ENCODE measurements around the gene PIGO. TPM values are rescaled to one million over a fixed set of nuclear protein-coding genes. Genes with fewer than 3 reads are reported as not detected.
A peak's percentile ranks its signal among the peaks of the same experiment; 100 is the strongest.

PIGO gene
- polyA plus RNA-seq, 4 donors: 10.8 to 29.9 (median 18.6) TPM

GRCh38 chr9:35071814-35072460, 24.5 kb downstream of the PIGO start:
- peak; percentile 81 to 94 for DNase-seq
- Histone ChIP-seq H3K27me3 (ENCODE audit: control insufficient read depth in 3 of 3, insufficient read depth in 3 of 3, low read length in 3 of 3) (no peaks in the 10 kb centered on the region), H3K9me3 (ENCODE audit: control insufficient read depth in 2 of 2, insufficient read depth in 1 of 2, low read depth in 1 of 2, low read length in 1 of 2) (no peaks in the 10 kb centered on the region), H3K4me1 (ENCODE audit: control insufficient read depth in 3 of 3, insufficient read depth in 2 of 3, low read depth in 1 of 3, low read length in 2 of 3) (peaks cover 7% of the 10 kb centered on the region in 3 donors), H3K4me3 (ENCODE audit: low read depth in 1 of 3, low read length in 3 of 3) (peak overlapping the region; percentile 84 to 94 (median 93)), H3K27ac (ENCODE audit: low read depth in 1 of 3, low read length in 2 of 3) (peak overlapping the region; percentile 96 to 100 (median 100)), H3K36me3 (ENCODE audit: control insufficient read depth in 3 of 3, insufficient read depth in 2 of 3, low read depth in 1 of 3, low read length in 3 of 3) (peaks cover 0 to 46% (median 10%) of the 10 kb centered on the region in 3 donors)
- WGBS, 3 donors: 0% methylated on average over 46 to 79 of the region's 79 CpGs
- FAIRE-seq: no peak

- peak overlapping the region; percentile 96 to 100 (median 100) for H3K27ac ChIP-seq (ENCODE audit: low read depth in 1 of 3, low read length in 2 of 3)
- peak; percentile 21 to 31 for DNase-seq
- H3K9me3 ChIP-seq (ENCODE audit: control insufficient read depth in 2 of 2, insufficient read depth in 1 of 2, low read depth in 1 of 2, low read length in 1 of 2): no peaks in the 10 kb centered on the region
- peaks cover 7% of the 10 kb centered on the region in 3 donors for H3K4me1 ChIP-seq (ENCODE audit: control insufficient read depth in 3 of 3, insufficient read depth in 2 of 3, low read depth in 1 of 3, low read length in 2 of 3)
- H3K4me3 ChIP-seq (ENCODE audit: low read depth in 1 of 3, low read length in 3 of 3): peak overlapping the region; percentile 84 to 94 (median 93)
- H3K27me3 ChIP-seq (ENCODE audit: control insufficient read depth in 3 of 3, insufficient read depth in 3 of 3, low read length in 3 of 3): no peaks in the 10 kb centered on the region
- H3K36me3 ChIP-seq (ENCODE audit: control insufficient read depth in 3 of 3, insufficient read depth in 2 of 3, low read depth in 1 of 3, low read length in 3 of 3): peaks cover under 1 to 45% (median 14%) of the 10 kb centered on the region in 3 donors
- FAIRE-seq: no peak
- 0 to 1% (median 0%) methylated on average over 20 of the region's 20 CpGs for WGBS, 3 donors
Measured at GRCh38 chr9:35070823-35071813, 25.3 kb downstream of the PIGO start.

DNA sequence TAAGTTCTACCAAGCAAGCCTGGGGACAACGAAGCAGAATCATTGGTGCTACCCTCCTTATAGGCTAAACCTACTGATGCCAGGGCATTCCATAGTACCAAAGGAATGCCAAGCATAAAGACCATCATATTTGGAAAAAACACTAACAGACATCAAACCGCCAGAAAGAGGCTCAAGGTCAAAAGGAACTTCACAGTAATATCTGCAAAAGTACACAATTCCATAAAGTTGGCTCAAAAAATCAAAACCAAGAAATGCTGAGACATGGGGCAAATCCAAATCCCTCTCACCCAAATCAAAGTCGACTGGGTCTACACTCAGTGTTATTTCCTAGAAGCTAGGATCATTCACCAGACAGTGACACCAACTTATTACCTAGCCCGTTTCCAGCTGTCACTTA, 27.4 kb downstream of the PIGO start:
- 47 to 61% (median 55%) methylated on average over 4 of the region's 4 CpGs for WGBS, 3 donors
- DNase-seq (no peak), FAIRE-seq (no peak)
- Histone ChIP-seq H3K27me3 (ENCODE audit: control insufficient read depth in 3 of 3, insufficient read depth in 3 of 3, low read length in 3 of 3) (no peaks in the 10 kb centered on the region), H3K4me1 (ENCODE audit: control insufficient read depth in 3 of 3, insufficient read depth in 2 of 3, low read depth in 1 of 3, low read length in 2 of 3) (peaks cover 7% of the 10 kb centered on the region in 3 donors), H3K27ac (ENCODE audit: low read depth in 1 of 3, low read length in 2 of 3) (no peak overlapping the region), H3K9me3 (ENCODE audit: control insufficient read depth in 2 of 2, insufficient read depth in 1 of 2, low read depth in 1 of 2, low read length in 1 of 2) (no peaks in the 10 kb centered on the region), H3K4me3 (ENCODE audit: low read depth in 1 of 3, low read length in 3 of 3) (no peak overlapping the region), H3K36me3 (ENCODE audit: control insufficient read depth in 3 of 3, insufficient read depth in 2 of 3, low read depth in 1 of 3, low read length in 3 of 3) (peaks cover 10 to 44% (median 26%) of the 10 kb centered on the region in 3 donors)

DNA sequence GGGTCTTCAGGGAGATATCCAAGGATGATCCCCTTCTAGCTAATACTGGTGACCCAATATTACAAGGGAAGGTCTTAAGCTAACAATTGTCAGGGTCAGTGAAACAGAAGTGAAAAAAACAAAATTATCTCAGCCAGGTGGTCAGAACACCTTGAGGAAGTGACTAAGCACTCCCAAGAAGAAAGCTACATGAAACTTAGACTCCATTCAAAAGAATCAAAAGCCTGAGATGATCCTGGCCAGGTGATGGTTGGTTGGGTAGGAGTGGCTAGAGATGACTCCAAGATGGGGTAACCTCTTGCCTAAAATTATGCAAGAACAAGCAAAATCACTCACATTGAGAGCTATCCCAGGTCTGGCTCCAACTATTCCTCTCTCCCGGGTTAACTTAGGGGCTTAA, 29.3 kb downstream of the PIGO start:
- WGBS, 3 donors: 85 to 95% (median 89%) methylated on average over 1 of the region's 1 CpG
- H3K4me3 ChIP-seq (ENCODE audit: low read depth in 1 of 3, low read length in 3 of 3): no peak overlapping the region
- H3K36me3 ChIP-seq (ENCODE audit: control insufficient read depth in 3 of 3, insufficient read depth in 2 of 3, low read depth in 1 of 3, low read length in 3 of 3): peaks cover 28 to 53% (median 41%) of the 10 kb centered on the region in 3 donors
- H3K4me1 ChIP-seq (ENCODE audit: control insufficient read depth in 3 of 3, insufficient read depth in 2 of 3, low read depth in 1 of 3, low read length in 2 of 3): peaks cover 7% of the 10 kb centered on the region in 3 donors
- no peak for DNase-seq
- H3K9me3 ChIP-seq (ENCODE audit: control insufficient read depth in 2 of 2, insufficient read depth in 1 of 2, low read depth in 1 of 2, low read length in 1 of 2): no peaks in the 10 kb centered on the region
- H3K27ac ChIP-seq (ENCODE audit: low read depth in 1 of 3, low read length in 2 of 3): no peak overlapping the region
- FAIRE-seq: no peak
- no peaks in the 10 kb centered on the region for H3K27me3 ChIP-seq (ENCODE audit: control insufficient read depth in 3 of 3, insufficient read depth in 3 of 3, low read length in 3 of 3)

- 85 to 93% (median 92%) methylated on average over 11 of the region's 11 CpGs for WGBS, 3 donors
- no peak for DNase-seq
- Histone ChIP-seq H3K4me1 (ENCODE audit: control insufficient read depth in 3 of 3, insufficient read depth in 2 of 3, low read depth in 1 of 3, low read length in 2 of 3) (no peaks in the 10 kb centered on the region), H3K27me3 (ENCODE audit: control insufficient read depth in 3 of 3, insufficient read depth in 3 of 3, low read length in 3 of 3) (no peaks in the 10 kb centered on the region), H3K27ac (ENCODE audit: low read depth in 1 of 3, low read length in 2 of 3) (no peak overlapping the region), H3K9me3 (ENCODE audit: control insufficient read depth in 2 of 2, insufficient read depth in 1 of 2, low read depth in 1 of 2, low read length in 1 of 2) (no peaks in the 10 kb centered on the region), H3K4me3 (ENCODE audit: low read depth in 1 of 3, low read length in 3 of 3) (no peak overlapping the region), H3K36me3 (ENCODE audit: control insufficient read depth in 3 of 3, insufficient read depth in 2 of 3, low read depth in 1 of 3, low read length in 3 of 3) (peaks cover 40 to 80% (median 78%) of the 10 kb centered on the region in 3 donors)
- no peak for FAIRE-seq
Measured at GRCh38 chr9:35060548-35061207, 35.7 kb downstream of the PIGO start.

DNA sequence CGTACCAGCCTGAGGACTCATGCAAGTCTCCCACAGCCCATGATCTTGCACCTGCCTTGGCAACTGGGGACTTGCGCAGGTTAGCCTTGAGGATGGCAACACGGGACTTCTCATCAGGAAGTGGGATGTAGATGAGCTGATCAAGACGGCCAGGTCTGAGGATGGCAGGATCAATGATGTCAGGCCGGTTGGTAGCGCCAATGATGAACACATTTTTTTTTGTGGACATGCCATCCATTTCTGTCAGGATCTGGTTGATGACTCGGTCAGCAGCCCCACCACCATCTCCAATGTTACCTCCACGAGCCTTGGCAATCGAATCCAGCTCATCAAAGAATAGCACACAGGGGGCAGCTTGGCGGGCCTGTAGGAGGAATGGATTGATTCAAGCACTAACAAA, 37.0 kb downstream of the PIGO start:
- Histone ChIP-seq H3K4me1 (ENCODE audit: control insufficient read depth in 3 of 3, insufficient read depth in 2 of 3, low read depth in 1 of 3, low read length in 2 of 3) (no peaks in the 10 kb centered on the region), H3K27ac (ENCODE audit: low read depth in 1 of 3, low read length in 2 of 3) (no peak overlapping the region), H3K27me3 (ENCODE audit: control insufficient read depth in 3 of 3, insufficient read depth in 3 of 3, low read length in 3 of 3) (no peaks in the 10 kb centered on the region), H3K9me3 (ENCODE audit: control insufficient read depth in 2 of 2, insufficient read depth in 1 of 2, low read depth in 1 of 2, low read length in 1 of 2) (no peaks in the 10 kb centered on the region), H3K36me3 (ENCODE audit: control insufficient read depth in 3 of 3, insufficient read depth in 2 of 3, low read depth in 1 of 3, low read length in 3 of 3) (peaks cover 34 to 72% (median 71%) of the 10 kb centered on the region in 3 donors), H3K4me3 (ENCODE audit: low read depth in 1 of 3, low read length in 3 of 3) (no peak overlapping the region)
- FAIRE-seq (no peak), DNase-seq (no peak)
- 92 to 95% (median 94%) methylated on average over 10 of the region's 10 CpGs for WGBS, 3 donors

DNA sequence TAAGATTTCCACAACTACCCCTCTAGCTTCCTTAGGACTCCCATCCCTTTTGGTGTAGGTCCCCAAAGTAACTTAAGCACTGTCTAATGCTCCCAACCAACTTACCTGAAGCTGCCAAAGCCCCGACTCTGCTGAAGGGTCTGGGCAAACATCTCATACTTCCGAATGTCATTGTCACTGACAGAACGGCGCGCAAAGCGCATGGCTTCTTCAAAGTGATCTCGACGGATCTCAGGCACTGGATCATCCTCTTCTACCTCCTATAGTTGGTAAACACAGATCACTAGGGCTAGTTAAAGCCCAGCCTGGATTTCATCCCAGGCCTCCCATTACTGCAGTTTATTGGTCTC, 39.1 kb downstream of the PIGO start:
- H3K27me3 ChIP-seq (ENCODE audit: control insufficient read depth in 3 of 3, insufficient read depth in 3 of 3, low read length in 3 of 3): no peaks in the 10 kb centered on the region
- FAIRE-seq (no peak), DNase-seq (no peak)
- no peak overlapping the region for H3K4me3 ChIP-seq (ENCODE audit: low read depth in 1 of 3, low read length in 3 of 3)
- H3K36me3 ChIP-seq (ENCODE audit: control insufficient read depth in 3 of 3, insufficient read depth in 2 of 3, low read depth in 1 of 3, low read length in 3 of 3): peaks cover 20 to 61% (median 57%) of the 10 kb centered on the region in 3 donors
- no peaks in the 10 kb centered on the region for H3K4me1 ChIP-seq (ENCODE audit: control insufficient read depth in 3 of 3, insufficient read depth in 2 of 3, low read depth in 1 of 3, low read length in 2 of 3)
- no peak overlapping the region for H3K27ac ChIP-seq (ENCODE audit: low read depth in 1 of 3, low read length in 2 of 3)
- WGBS, 3 donors: 96 to 99% (median 97%) methylated on average over 8 of the region's 8 CpGs
- H3K9me3 ChIP-seq (ENCODE audit: control insufficient read depth in 2 of 2, insufficient read depth in 1 of 2, low read depth in 1 of 2, low read length in 1 of 2): no peaks in the 10 kb centered on the region

DNA sequence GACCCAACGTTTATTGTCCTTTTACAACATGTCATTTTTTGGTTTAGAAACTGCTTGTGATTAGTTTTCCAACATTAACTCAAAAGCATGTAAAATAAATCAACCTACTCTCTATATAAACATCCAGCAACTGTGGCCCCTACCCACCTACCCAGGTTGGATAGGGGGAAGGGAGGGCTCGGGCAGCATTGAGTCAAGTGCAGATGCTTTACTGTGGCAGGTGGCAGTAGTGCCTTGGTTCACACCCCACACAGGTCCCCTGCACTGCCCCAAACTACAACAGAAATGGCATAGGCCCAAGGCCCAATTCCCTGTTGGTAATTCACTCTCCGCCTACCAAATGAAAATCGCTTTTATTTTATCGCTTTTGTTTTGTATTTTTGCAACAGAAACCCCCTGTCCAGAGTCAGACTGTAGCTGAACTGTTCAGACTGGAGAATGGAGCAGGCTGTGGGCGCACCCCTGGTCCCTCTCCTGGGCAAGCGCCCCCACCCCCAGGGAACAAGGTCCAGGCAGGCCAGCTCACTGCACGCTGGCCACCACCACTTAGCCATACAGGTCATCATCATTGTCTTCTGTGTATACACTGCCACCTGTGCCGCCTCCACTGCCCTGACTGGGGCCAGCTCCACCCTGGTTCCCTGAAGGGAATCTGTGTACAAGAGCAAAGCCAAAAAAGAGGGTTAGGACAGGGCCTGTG, 39.7 kb downstream of the PIGO start:
- H3K27ac ChIP-seq (ENCODE audit: low read depth in 1 of 3, low read length in 2 of 3): no peak overlapping the region
- H3K4me1 ChIP-seq (ENCODE audit: control insufficient read depth in 3 of 3, insufficient read depth in 2 of 3, low read depth in 1 of 3, low read length in 2 of 3): no peaks in the 10 kb centered on the region
- no peaks in the 10 kb centered on the region for H3K9me3 ChIP-seq (ENCODE audit: control insufficient read depth in 2 of 2, insufficient read depth in 1 of 2, low read depth in 1 of 2, low read length in 1 of 2)
- H3K4me3 ChIP-seq (ENCODE audit: low read depth in 1 of 3, low read length in 3 of 3): no peak overlapping the region
- WGBS, 3 donors: 89 to 96% (median 94%) methylated on average over 9 of the region's 9 CpGs
- H3K27me3 ChIP-seq (ENCODE audit: control insufficient read depth in 3 of 3, insufficient read depth in 3 of 3, low read length in 3 of 3): no peaks in the 10 kb centered on the region
- FAIRE-seq (no peak), DNase-seq (no peak)
- peaks cover 15 to 56% (median 56%) of the 10 kb centered on the region in 3 donors for H3K36me3 ChIP-seq (ENCODE audit: control insufficient read depth in 3 of 3, insufficient read depth in 2 of 3, low read depth in 1 of 3, low read length in 3 of 3)
